HG03521 (cell line): ENCODE results near the gene TSPAN13.

ENCODE experiments used
- ATAC-seq: cut with Tn5 transposase; IDR thresholded peaks from one replicate; pipeline ENCODE4 v1.9.1; 2021; ENCODE audit warnings: mild to moderate bottlenecking, moderate library complexity; ENCODE audit not compliant: unreplicated experiment

Gene TSPAN13

DNA sequence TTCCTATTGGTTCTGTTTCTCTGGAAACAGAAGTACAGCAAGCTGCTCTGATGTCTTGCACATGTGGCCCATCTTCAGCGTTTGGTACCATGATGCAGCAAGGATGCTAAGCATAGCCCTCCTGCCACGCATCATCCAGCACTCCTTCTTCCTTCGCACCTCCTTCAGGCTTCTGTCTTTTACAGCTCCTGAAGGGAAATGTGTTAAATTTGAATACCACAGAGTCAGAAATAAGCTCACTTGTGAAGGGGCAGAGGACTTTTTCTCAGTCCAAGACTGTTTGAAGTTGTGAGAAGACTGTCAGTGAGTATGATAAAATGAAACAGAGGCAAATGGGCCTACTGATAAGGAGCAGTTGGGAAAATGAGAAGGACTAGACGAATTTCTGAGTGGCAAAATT is 20.7 kb downstream of the TSPAN13 start:
- ATAC-seq, result no peak

DNA sequence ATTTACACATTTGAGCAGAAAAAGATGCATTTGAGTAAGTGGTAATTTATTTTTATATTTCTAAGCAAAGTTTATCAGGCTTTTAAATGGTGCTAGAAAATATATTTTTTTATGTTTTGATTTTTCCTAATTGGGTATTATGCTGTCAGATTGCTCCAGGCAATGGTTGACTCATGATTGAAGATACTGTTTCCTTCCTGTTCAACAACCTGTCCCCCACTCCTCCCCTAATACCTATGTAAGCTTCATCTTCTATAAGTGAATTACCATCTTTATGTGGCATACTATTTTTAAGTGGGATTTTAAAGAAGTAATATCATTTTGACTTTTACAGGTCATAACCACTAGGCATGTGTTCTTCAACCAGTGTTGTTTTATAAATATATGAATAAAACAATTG is 21.4 kb downstream of the TSPAN13 start:
- no peak for ATAC-seq

GRCh38 chr7:16776053-16776452 is 22.5 kb downstream of the TSPAN13 start:
- ATAC-seq, result no peak

DNA sequence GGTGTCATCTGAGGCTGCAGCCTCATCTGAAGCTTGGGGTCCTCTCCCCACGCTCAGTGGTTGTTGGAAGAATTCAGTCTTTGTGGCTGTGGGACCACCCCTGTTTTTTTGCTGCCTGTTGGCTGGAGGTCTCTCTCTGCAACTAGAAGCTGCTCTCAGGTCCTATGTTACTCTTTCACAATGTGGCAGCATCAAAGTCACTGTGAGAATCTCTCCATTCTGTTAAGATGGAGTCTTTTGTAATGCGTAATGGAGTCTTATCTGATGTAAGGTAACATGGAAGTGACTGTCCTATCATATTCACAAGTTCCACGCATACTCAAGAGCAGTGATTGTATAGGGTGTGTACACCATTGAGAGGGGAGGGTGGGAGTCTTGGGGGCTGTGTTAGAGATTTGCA is 24.9 kb downstream of the TSPAN13 start:
- ATAC-seq, result no peak

DNA sequence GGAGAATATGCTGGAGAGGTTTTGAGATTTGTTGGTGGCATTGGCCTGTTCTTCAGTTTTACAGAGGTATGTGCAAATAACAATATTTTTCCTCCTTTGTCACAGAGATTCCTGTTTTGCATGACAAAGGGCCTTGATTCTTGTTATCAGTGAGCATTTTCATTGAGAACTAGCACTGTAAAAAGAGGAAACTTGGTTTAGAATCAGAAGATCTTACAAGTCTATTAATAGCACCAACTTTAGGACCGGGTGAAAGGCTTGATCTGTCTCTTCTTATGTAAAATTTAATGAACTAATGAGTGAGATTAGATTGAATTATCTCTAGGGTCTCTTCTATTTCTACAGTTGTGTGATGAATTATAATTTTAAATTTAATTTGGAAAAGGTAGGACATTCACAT is 25.5 kb downstream of the TSPAN13 start:
- no peak for ATAC-seq

GRCh38 chr7:16780596-16780995 is 27.0 kb downstream of the TSPAN13 start:
- no peak for ATAC-seq

DNA sequence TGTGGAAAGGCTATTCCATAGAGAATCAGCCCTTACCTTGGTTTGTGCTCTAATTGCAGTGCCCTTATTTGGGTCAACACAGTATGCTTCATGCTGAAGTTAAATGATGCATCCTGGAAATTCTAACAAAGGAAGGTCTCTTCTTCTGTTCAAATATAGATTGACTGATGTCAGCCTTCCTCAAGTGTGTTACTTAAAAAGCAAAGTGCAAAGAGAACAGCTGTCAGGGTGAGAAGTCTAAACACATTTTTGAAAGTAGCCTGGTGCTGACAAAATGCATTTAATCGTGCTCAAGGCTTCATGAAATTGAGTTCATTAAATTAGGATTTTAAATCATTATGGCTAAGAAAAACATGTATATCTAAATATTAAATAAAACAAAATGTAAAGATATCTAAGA is 31.8 kb downstream of the TSPAN13 start:
- ATAC-seq, result no peak

GRCh38 chr7:16785846-16786245 is 32.3 kb downstream of the TSPAN13 start:
- no peak for ATAC-seq

DNA sequence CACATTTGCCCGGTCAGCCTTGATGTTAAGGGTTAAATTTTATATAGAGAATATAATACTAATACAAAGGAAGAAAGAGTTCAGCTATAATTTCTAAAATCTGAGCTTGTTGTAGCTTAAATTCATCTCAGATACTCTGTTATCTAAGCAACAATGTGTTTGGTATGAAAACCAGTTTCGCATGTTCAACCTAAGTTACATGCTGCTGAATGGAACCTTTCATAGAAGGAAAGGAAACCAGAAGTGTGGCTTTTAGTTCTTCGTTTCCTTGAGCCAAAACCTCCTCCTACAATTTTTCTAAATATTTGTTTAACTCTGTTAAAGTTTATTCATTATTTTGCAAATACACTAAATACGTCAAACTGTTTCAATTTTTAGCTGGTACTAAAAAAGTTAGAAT is 32.7 kb downstream of the TSPAN13 start:
- ATAC-seq, result no peak

DNA sequence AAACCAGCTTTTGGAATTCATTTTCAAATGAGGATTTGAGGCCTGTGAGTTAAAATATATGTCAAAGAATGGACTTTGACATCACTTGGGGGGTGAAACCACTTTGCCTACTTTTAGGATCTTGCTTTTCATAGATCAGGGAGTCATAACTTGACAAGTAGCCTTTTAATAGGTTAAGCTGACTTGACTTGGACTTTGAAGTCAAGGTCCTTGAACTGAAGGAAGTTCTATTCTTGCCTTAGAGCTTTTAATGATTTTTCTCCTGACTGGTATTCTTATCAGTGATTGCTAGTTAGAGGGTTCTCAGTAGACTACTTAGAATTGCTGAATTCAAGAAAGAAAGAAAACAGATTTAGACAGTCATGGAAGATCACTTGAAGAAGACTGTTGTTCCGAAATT is 33.6 kb downstream of the TSPAN13 start:
- no peak for ATAC-seq

GRCh38 chr7:16791071-16791470 is 37.5 kb downstream of the TSPAN13 start:
- ATAC-seq, result no peak

DNA sequence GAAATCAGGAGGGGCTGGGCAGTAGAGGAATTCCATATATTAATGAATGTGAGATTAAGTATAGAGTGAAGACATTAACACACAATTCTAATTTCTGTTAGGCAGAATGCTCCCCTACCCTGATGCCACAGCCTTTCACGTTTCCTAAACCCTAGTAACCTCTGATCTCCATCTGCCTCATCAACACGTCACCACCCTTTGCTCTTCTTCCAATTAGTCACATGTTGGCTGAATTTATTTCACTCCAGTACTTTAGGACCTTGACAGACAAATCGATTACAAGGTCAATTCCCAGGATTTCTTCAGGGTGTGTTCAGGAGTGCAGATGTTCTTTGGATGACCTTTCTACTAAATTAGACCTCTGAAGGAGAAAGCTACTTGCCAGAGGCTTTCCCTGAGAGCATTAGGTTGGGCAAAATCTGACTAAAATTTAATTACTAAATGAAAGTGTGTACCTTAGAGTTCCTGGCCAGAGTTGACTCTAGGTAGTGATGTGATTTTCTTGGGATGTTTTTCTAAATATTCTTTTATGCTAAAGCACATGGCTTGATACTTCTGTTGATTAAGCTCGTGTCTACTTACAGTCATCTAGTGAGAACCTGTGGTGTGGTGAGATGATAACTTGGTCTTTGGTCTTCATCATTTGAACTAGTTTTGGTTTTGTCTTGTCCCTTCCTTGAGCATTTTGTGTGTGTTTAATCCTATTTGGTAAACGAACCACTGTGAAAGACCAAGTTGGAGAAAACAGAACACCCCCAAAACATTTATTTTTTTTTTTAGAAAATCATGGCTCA is 38.5 kb downstream of the TSPAN13 start:
- no peak for ATAC-seq

DNA sequence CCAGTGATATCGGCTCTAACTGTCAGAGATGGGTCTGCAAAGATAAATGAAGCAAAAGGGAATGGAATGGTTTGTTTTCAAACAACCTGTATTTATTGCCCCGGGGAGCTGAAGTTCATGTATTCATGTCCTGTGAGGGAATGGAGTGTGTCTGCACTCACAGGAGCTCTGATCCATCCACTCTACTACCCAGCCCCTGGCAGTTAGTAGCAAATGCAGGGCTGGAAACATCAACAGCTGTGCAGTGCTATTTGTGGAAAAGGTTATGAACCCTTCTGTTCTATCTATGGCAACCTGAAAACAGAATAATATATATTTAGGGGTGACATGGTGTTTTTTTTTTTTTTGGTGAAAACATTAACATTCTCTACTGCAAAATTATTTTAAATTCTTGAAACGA is 41.4 kb downstream of the TSPAN13 start:
- no peak for ATAC-seq

DNA sequence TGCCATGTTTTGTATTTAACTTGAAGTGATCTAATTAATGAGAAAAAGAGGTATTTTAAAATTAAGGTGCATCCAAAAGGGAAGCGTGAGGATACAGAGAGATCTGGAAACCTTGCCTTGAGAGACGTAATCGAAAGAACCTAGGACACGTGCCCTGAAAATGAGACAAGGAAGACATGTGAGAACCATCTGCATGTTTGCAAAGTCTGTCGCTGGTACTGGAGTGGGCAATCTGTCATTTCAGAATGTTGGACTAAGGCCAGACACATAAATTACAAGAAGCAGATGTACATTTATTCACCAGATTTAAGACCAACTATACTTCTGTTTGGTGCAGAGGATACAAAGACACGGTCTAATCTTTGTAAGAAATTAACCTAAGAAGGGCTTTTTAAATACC is 42.1 kb downstream of the TSPAN13 start:
- no peak for ATAC-seq

DNA sequence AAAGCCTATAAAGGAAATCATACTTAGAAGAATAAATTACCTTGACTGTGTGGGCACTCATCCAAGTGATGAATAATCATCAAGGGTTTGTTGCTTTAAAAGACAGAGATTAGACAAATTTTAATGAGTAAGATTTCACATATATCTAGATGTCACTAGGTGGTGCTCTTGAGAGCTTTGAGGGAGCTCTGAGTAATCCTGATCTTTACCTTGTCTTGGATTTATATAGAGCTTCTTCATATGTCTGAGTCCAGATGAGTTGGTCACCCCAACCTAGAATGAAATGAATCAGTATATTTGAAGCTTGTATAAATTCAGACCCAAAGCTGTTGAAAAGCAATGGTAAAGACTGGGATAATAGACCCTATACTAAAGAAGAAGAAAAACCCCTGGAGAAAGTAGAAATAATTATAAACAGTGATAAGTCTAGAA is 47.6 kb downstream of the TSPAN13 start:
- ATAC-seq, result no peak

DNA sequence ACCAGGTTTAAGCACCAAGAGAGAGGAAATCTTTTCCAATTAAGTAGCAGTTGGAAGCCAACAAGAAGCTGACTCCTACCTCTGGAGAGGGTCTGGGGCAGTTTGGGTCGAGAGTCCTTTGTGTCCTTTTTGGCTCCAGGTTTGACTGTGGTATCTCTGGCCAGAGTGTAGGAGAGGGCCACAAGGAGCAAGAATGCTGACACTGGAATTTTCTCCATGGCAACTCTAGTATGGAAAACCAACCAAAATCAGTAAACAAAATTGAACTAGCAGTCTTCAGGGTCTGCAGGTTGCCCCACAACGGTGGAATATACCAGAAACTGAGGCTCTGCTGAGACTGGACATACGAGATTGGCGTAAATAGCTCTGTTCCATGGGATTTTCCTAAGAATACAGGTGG is 48.0 kb downstream of the TSPAN13 start:
- no peak for ATAC-seq

GRCh38 chr7:16803125-16803524 is 49.6 kb downstream of the TSPAN13 start:
- no peak for ATAC-seq

DNA sequence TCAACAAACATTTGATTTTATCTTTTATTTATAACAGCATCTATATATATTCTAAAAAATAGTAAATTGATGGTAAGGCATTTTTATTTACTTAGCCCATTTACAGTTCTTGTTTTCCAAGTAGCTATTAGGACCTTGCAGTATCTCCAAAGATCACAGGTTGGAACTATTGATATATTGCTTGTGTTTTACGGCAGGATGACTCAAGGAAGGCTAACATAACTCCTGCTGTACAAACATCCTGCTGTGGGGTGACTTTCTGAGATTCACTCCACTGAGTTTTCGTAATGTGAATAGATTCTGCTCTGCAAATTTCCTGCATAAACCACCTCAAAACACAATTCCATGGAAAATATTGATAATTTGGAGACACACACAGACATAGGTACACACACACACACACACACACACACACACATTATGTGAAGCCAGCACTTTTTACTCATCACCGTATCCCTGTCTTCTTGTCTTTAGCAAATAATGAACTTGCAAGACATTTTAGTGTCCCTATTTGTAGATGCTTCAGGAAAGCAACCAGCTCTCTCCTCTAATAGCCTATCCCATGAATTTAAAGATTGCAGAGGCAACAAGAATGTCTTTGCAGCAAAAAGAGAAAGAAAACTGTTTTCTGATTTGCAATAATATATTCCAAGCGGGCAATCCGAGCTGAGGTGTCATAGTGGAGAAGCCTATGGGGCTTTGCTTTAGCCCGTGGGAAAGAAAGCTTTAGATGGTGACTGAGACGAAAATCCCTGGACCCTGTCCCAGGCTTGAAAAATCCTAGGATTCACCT is 50.5 kb downstream of the TSPAN13 start:
- no peak for ATAC-seq

DNA sequence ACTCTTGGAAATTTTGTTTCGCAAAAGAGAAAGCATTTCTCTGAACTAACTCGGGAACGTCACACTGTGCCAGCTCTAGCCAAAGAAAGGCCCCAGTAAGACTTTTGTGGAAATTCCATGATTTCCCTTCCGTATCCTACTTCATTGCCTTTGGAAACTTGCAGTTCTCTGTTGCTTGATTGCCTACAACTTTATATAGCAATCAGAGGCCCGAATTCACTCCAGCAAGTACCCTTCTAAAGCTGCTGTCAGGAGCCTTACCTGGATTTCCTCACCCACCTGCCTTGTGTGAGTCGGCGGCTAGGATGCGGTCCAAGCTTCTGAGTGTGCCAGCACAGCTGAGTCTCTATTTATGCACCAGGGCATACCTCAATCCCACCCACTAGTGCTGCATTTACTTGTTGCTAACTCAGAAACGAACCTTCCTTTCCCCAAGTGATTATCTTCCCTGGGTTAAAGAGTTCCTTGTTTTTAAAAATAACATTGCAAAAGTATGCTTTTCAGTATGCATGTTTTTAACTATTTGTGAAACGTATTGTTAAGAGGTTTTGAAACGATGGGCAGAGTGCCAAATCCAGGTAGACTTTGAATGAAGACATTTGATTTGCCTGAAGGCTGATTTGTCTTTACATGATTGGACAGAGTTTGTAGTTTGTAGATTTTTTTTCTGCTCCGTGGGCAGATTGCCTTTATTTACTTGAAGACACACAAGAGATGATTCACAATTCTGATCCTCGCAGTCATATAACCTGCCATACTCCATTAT is 51.3 kb downstream of the TSPAN13 start, which contains the start of gene AGR2:
Gene AGR2, minus strand, starts transcription at position 326 of the 766 bp plus-strand sequence. CDS start 3,203 bp downstream, outside the sequence.
- ATAC-seq, result no peak

DNA sequence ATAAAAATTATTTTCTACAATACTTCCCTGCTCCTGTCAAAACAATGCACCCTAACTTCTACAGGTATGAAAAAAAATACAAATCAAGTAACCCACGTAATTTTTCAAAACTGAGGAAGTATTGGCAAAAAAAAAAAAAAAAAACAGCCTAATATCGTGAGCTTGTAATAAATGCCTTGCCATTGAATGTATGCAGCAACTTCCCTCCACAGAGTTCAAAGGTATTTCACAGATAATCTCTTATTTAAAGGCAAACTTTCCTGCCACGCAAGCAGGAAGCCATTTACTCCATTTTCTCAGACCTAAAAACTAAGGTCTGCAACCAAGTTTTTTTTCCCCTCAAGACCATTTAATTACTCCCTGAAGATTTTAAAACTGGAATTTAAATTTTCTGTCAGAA is 51.9 kb downstream of the TSPAN13 start:
- no peak for ATAC-seq

GRCh38 chr7:16810112-16810511 is 56.6 kb downstream of the TSPAN13 start:
- ATAC-seq, result no peak
